SK-N-SH (cell line): ENCODE results near the gene DYRK1A. TPM values are rescaled to one million over a fixed set of nuclear protein-coding genes. Genes with fewer than 3 reads are reported as not detected.

Experiments
- CTCF ChIA-PET: fragments of 300-600, 350-600 bp; formaldehyde crosslinking; extraction: SDS; loops from one replicate; lab custom pipeline; 2021; lab: Yijun Ruan, JAX
- POLR2A ChIA-PET: fragments of 350-600 bp; sonication (Branson Sonifier 250); formaldehyde crosslinking; extraction: SDS; loops from one replicate; lab custom pipeline; 2020; ENCODE audit warnings: antibody characterized with exemption, inconsistent platforms; lab: Yijun Ruan, JAX
- DNase-seq: peaks from one replicate; pipeline ENCODE4 v3.0.0; 2012
- H2AFZ ChIP-seq: fragments of 200-600 bp; sonication (generic); 2 replicates; pipeline ENCODE4 v1.8.1; 2016; ENCODE audit warnings: antibody characterized with exemption, mild to moderate bottlenecking, low read depth
- H3F3A ChIP-seq: fragments of 200-600 bp; sonication (generic); replicated peaks from 2 replicates; pipeline ENCODE3; 2016; ENCODE audit warnings: antibody characterized with exemption, mild to moderate bottlenecking; ENCODE audit not compliant: insufficient read depth
- H3K27ac ChIP-seq, 2 experiments: fragments of 200-500 bp in 1 of 2; fragments of 200-600 bp in 1 of 2; sonication (Bioruptor generic) in 1 of 2; sonication (generic), shearing (Covaris generic) in 1 of 2; 2 replicates each; pipeline versions ENCODE4 v1.5.1 to v1.6.1; 2014 to 2016; ENCODE audit warnings: low read depth in 2 of 2, inconsistent platforms in 1 of 2, low read length in 1 of 2, mild to moderate bottlenecking in 1 of 2, mixed read lengths in 1 of 2
- H3K27me3 ChIP-seq: fragments of 200-600 bp; sonication (generic), shearing (Covaris generic); 2 replicates; pipeline ENCODE4 v1.6.1; 2016; ENCODE audit warnings: mixed run types; ENCODE audit not compliant: insufficient read depth
- H3K36me3 ChIP-seq, 2 experiments: fragments of 200-500 bp in 1 of 2; fragments of 200-600 bp in 1 of 2; sonication (Bioruptor generic) in 1 of 2; sonication (generic) in 1 of 2; replicated peaks in 1 of 2; 2 replicates each; pipeline versions ENCODE3 to v1.5.1; 2014 to 2016; ENCODE audit warnings: low read length in 1 of 2, mild to moderate bottlenecking in 1 of 2; ENCODE audit not compliant: insufficient read depth in 2 of 2, control insufficient read depth in 1 of 2
- H3K4me1 ChIP-seq, 2 experiments: fragments of 200-500 bp in 1 of 2; fragments of 200-600 bp in 1 of 2; sonication (Bioruptor generic) in 1 of 2; sonication (generic), shearing (Covaris generic) in 1 of 2; 2 replicates each; pipeline versions ENCODE4 v1.5.1 to v1.6.1; 2014 to 2016; ENCODE audit warnings: low read depth in 1 of 2, low read length in 1 of 2, mixed run types in 1 of 2; ENCODE audit not compliant: insufficient read depth in 2 of 2, control insufficient read depth in 1 of 2
- H3K4me2 ChIP-seq: fragments of 200-600 bp; sonication (generic), shearing (Covaris generic); 2 replicates; pipeline ENCODE4 v1.6.1; 2017; ENCODE audit warnings: mixed run types
- H3K4me3 ChIP-seq, 2 experiments: fragments of 200-500 bp in 1 of 2; fragments of 200-600 bp in 1 of 2; sonication (Bioruptor generic) in 1 of 2; sonication (generic), shearing (Covaris generic) in 1 of 2; 2 replicates each; pipeline versions ENCODE4 v1.5.1 to v1.8.1; 2014 to 2016; ENCODE audit warnings: low read depth in 2 of 2, inconsistent platforms in 1 of 2, low read length in 1 of 2, mild to moderate bottlenecking in 1 of 2, mixed read lengths in 1 of 2, moderate library complexity in 1 of 2
- H3K79me2 ChIP-seq: fragments of 200-600 bp; sonication (generic); 2 replicates; pipeline ENCODE4 v1.8.1; 2017; ENCODE audit warnings: mild to moderate bottlenecking; ENCODE audit not compliant: insufficient read depth
- H3K9ac ChIP-seq: fragments of 200-600 bp; sonication (generic); 2 replicates; pipeline ENCODE4 v1.6.1; 2017; ENCODE audit warnings: mixed run types
- H3K9me2 ChIP-seq: fragments of 200-600 bp; sonication (generic); 2 replicates; pipeline ENCODE4 v1.6.1; 2017; ENCODE audit warnings: mixed run types
- H3K9me3 ChIP-seq: fragments of 200-600 bp; sonication (generic); 2 replicates; pipeline ENCODE4 v1.6.1; 2017; ENCODE audit warnings: mixed run types, mild to moderate bottlenecking, moderate library complexity
- H4K20me1 ChIP-seq: fragments of 200-600 bp; sonication (generic); 2 replicates; pipeline ENCODE4 v1.6.1; 2017; ENCODE audit warnings: mild to moderate bottlenecking, mixed run types; ENCODE audit not compliant: insufficient read depth
- CHD2 ChIP-seq: fragments of 150-350 bp; IDR thresholded peaks from 2 replicates; pipeline ENCODE4 v1.6.1; 2018; ENCODE audit warnings: low read length; ENCODE audit not compliant: partially characterized antibody
- ELF1 ChIP-seq: IDR thresholded peaks from 2 replicates; pipeline ENCODE4 v1.4.0; 2012
- EP300 ChIP-seq, 2 experiments: IDR thresholded peaks; 2 replicates each; pipeline versions ENCODE4 v1.4.0 to v1.6.1; 2012; ENCODE audit warnings: borderline replicate concordance in 1 of 2, low read depth in 1 of 2, low read length in 1 of 2
- FOXJ3 ChIP-seq: sonication (generic); formaldehyde crosslinking; IDR thresholded peaks from 2 replicates; pipeline ENCODE4 v1.5.1; 2020; ENCODE audit warnings: mild to moderate bottlenecking, missing genetic modification reagents
- GABPA ChIP-seq: IDR thresholded peaks from 2 replicates; pipeline ENCODE4 v1.4.0; 2012; ENCODE audit warnings: low read depth, mild to moderate bottlenecking
- GATA2 ChIP-seq: sonication (generic); formaldehyde crosslinking; IDR thresholded peaks from 2 replicates; pipeline ENCODE4 v1.5.0; 2020; ENCODE audit warnings: mild to moderate bottlenecking, missing genetic modification reagents
- JUND ChIP-seq: IDR thresholded peaks from 2 replicates; pipeline ENCODE4 v1.4.0; 2012
- MEF2A ChIP-seq: IDR thresholded peaks from 2 replicates; pipeline ENCODE4 v1.4.0; 2012; ENCODE audit warnings: low read depth, borderline replicate concordance
- MXI1 ChIP-seq: IDR thresholded peaks from 2 replicates; pipeline ENCODE4 v1.6.1; 2012; ENCODE audit warnings: mild to moderate bottlenecking, low read depth, low read length, improper control_type of control experiment
- NFIC ChIP-seq: IDR thresholded peaks from 2 replicates; pipeline ENCODE4 v1.4.0; 2012; ENCODE audit warnings: borderline replicate concordance
- NRF1 ChIP-seq: IDR thresholded peaks from 2 replicates; pipeline ENCODE4 v1.6.1; 2012; ENCODE audit warnings: low read depth, mild to moderate bottlenecking, low read length
- SIN3A ChIP-seq: IDR thresholded peaks from 2 replicates; pipeline ENCODE4 v1.6.1; 2012; ENCODE audit warnings: low read depth, mild to moderate bottlenecking, low read length, moderate library complexity, borderline replicate concordance
- SMC3 ChIP-seq: IDR thresholded peaks from 2 replicates; pipeline ENCODE4 v1.6.1; 2012; ENCODE audit warnings: low read depth, low read length, improper control_type of control experiment
- TAF1 ChIP-seq: IDR thresholded peaks from 2 replicates; pipeline ENCODE4 v1.6.1; 2012; ENCODE audit warnings: low read depth, mild to moderate bottlenecking, low read length, moderate library complexity, borderline replicate concordance
- TCF12 ChIP-seq: IDR thresholded peaks from 2 replicates; pipeline ENCODE4 v1.4.0; 2012
- TEAD4 ChIP-seq: IDR thresholded peaks from 2 replicates; pipeline ENCODE4 v1.4.0; 2012; ENCODE audit warnings: mild to moderate bottlenecking, borderline replicate concordance; ENCODE audit not compliant: insufficient read depth
- YY1 ChIP-seq: IDR thresholded peaks from 2 replicates; pipeline ENCODE4 v1.4.0; 2012; ENCODE audit warnings: low read depth, mild to moderate bottlenecking
- WGBS: methylation state at CpG from one replicate; pipeline ENCODE4 v1.1.6; 2017; ENCODE audit warnings: low lambda C conversion rate; 5-methylcytosine and 5-hydroxymethylcytosine counted together
- polyA plus RNA-seq, 3 experiments: library from polyadenylated mRNA; depleted of rRNA; stranded (reverse); fragments of >200 nt; gene quantifications; 2 replicates each; pipeline ENCODE4 v1.2.3, GENCODE V29; 2012
- TF ChIP-seq, protein P1 (sequence below): IDR thresholded peaks from 2 replicates; pipeline ENCODE4 v1.4.0; 2012; ENCODE audit warnings: low read depth
- TF ChIP-seq, protein P2 (sequence below): IDR thresholded peaks from 2 replicates; pipeline ENCODE4 v1.4.0; 2012; ENCODE audit warnings: low read depth, borderline replicate concordance
- TF ChIP-seq, protein P3 (sequence below): IDR thresholded peaks from 2 replicates; pipeline ENCODE4 v1.6.1; 2012; ENCODE audit warnings: mild to moderate bottlenecking, low read depth, low read length, moderate library complexity

The DYRK1A gene
- polyA plus RNA-seq, 1 of the 3 experiments (the other 2 are of a cell fraction) = 19.3 TPM

DNA sequence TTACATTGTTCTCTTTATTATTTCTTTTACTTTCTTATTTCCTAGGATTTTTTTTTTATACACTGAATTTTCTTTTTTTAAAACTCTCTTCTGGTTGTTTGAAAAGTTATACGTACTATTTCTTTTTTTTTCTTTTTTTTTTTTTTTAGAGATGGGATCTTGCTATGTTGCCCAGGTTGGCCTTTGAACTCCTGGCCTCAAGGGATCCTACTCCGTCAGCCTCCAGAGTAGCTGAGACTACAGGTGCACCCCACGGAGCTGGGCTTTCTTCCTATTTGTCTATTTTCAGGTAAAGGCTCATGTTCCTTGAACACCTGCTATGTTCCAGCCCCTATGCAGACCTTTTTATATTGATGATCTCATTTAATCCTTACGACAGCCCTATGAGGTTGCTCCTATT lies 29.4 kb upstream of the DYRK1A start:
- DNase-seq = no peak
- Histone ChIP-seq H3K9ac (no peak overlapping the region), H3F3A (peaks cover 42% of the 10 kb centered on the region), H2AFZ (no peak overlapping the region), H3K27me3 (no peaks in the 10 kb centered on the region), H3K36me3 (no peaks in the 10 kb centered on the region), H3K4me1 (peaks cover 28 to 30% of the 10 kb centered on the region in 2 experiments), H4K20me1 (no peaks in the 10 kb centered on the region), H3K9me2 (no peaks in the 10 kb centered on the region), H3K4me3 (no peak overlapping the region), H3K9me3 (no peaks in the 10 kb centered on the region), H3K79me2 (no peaks in the 10 kb centered on the region), H3K27ac (no peak overlapping the region), H3K4me2 (no peak overlapping the region)
- WGBS = 97% methylated on average over 4 of the region's 4 CpGs
- POLR2A ChIA-PET = no interaction called here
- TF ChIP-seq, protein P1, sequence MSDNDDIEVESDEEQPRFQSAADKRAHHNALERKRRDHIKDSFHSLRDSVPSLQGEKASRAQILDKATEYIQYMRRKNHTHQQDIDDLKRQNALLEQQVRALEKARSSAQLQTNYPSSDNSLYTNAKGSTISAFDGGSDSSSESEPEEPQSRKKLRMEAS = no peak
- TF ChIP-seq MXI1 (no peak), CHD2 (no peak), TEAD4 (no peak), MEF2A (no peak), FOXJ3 (CRISPR knock-in tag) (no peak), TAF1 (no peak), NFIC (no peak), GATA2 (CRISPR knock-in tag) (no peak), SMC3 (no peak), ELF1 (no peak), TCF12 (no peak), SIN3A (no peak), NRF1 (no peak)
- TF ChIP-seq, protein P2, sequence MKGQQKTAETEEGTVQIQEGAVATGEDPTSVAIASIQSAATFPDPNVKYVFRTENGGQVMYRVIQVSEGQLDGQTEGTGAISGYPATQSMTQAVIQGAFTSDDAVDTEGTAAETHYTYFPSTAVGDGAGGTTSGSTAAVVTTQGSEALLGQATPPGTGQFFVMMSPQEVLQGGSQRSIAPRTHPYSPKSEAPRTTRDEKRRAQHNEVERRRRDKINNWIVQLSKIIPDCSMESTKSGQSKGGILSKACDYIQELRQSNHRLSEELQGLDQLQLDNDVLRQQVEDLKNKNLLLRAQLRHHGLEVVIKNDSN = no peak
- CTCF ChIA-PET = no interaction called here

GRCh38 chr21:37337831-37338230 lies 28.7 kb upstream of the DYRK1A start:
- Histone ChIP-seq H3F3A (peaks cover 42% of the 10 kb centered on the region), H3K36me3 (no peaks in the 10 kb centered on the region), H3K4me3 (no peak overlapping the region), H3K4me2 (no peak overlapping the region), H3K27me3 (no peaks in the 10 kb centered on the region), H3K9ac (no peak overlapping the region), H4K20me1 (no peaks in the 10 kb centered on the region), H3K9me3 (no peaks in the 10 kb centered on the region), H3K27ac (peak overlapping the region; percentile 23 to 92), H3K9me2 (no peaks in the 10 kb centered on the region), H3K4me1 (peaks cover 30% of the 10 kb centered on the region in 2 experiments), H2AFZ (0 out of 2 replicates have a peak overlapping the region, but pooled peaks have one; percentile 29), H3K79me2 (no peaks in the 10 kb centered on the region)
- no peak for DNase-seq
- ChIA-PET POLR2A (interaction anchor here (0.6 to 2.5 kb wide), 4 partner anchors 35 to 168 kb away, joined by 3 to 10 read pairs (median 4); partner anchors contain the start of gene VPS26C), CTCF (interaction anchor here (0.8 kb wide), 1 partner anchor 65 kb away, joined by 3 read pairs; no protein-coding TSS in a partner anchor)
- WGBS = 49% methylated on average over 2 of the region's 2 CpGs
- TF ChIP-seq NRF1 (no peak), YY1 (no peak), FOXJ3 (CRISPR knock-in tag) (no peak), GABPA (no peak), TCF12 (no peak), TAF1 (no peak), EP300 (IDR thresholded peaks at IDR 0.05; ENCODE audit: borderline replicate concordance in 1 of 2, low read depth in 1 of 2, low read length in 1 of 2) (no peak), TEAD4 (no peak), ELF1 (no peak), JUND (no peak)
- TF ChIP-seq, protein P3, sequence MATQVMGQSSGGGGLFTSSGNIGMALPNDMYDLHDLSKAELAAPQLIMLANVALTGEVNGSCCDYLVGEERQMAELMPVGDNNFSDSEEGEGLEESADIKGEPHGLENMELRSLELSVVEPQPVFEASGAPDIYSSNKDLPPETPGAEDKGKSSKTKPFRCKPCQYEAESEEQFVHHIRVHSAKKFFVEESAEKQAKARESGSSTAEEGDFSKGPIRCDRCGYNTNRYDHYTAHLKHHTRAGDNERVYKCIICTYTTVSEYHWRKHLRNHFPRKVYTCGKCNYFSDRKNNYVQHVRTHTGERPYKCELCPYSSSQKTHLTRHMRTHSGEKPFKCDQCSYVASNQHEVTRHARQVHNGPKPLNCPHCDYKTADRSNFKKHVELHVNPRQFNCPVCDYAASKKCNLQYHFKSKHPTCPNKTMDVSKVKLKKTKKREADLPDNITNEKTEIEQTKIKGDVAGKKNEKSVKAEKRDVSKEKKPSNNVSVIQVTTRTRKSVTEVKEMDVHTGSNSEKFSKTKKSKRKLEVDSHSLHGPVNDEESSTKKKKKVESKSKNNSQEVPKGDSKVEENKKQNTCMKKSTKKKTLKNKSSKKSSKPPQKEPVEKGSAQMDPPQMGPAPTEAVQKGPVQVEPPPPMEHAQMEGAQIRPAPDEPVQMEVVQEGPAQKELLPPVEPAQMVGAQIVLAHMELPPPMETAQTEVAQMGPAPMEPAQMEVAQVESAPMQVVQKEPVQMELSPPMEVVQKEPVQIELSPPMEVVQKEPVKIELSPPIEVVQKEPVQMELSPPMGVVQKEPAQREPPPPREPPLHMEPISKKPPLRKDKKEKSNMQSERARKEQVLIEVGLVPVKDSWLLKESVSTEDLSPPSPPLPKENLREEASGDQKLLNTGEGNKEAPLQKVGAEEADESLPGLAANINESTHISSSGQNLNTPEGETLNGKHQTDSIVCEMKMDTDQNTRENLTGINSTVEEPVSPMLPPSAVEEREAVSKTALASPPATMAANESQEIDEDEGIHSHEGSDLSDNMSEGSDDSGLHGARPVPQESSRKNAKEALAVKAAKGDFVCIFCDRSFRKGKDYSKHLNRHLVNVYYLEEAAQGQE = no peak
